HG03521 (cell line): ENCODE measurements around the gene YKT6.

Experiments used
- ATAC-seq: cut with Tn5 transposase; IDR thresholded peaks from one replicate; pipeline ENCODE4 v1.9.1; 2021; ENCODE audit warnings: mild to moderate bottlenecking, moderate library complexity; ENCODE audit not compliant: unreplicated experiment

Gene YKT6

DNA sequence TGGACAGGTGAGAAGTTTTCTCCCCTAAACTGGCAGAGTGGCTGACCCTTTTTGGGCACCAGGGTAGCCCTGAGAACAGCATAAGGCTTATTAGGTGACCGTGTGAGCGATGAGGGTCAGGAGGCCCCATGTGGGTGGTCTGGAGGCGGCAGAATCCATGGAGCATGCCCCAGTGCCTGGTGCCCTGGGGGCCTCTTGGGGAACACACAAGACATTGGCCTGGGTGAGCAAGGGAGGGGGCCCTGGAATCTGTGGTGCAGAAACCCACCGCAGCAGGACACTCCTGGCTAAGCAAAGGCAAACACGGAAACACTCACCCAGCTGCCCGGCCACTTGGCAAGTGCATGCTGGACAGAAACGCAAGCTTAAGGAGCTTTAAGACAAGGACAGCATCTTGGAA, 29.5 kb downstream of the YKT6 start:
- no peak for ATAC-seq

- ATAC-seq, result no peak
These were observed 30.3 kb downstream of the YKT6 start for GRCh38 chr7:44231088-44231487.

DNA sequence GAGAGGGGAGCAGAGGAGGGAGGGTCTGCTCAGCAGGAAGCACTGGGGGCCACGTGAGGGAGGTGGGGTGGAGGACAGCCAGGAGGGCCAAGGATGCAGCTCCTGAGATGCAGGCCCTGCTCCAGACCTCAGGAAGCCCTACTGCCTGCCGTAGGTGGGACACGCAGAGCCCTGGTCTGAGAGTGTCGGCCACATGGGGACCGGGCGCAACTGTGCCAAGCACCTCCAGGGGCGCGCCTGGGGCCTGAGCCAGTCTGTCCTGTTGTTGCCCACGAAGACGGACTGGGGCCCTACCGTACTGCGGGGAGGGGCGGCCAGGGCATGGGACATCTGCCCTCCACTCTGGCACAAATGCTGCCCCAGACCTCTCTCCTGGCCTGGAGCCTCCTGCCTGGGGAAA, 31.6 kb downstream of the YKT6 start:
- no peak for ATAC-seq

GRCh38 chr7:44232901-44233715, 32.3 kb downstream of the YKT6 start:
- no peak for ATAC-seq

GRCh38 chr7:44235066-44235465, 34.3 kb downstream of the YKT6 start:
- ATAC-seq, result no peak

DNA sequence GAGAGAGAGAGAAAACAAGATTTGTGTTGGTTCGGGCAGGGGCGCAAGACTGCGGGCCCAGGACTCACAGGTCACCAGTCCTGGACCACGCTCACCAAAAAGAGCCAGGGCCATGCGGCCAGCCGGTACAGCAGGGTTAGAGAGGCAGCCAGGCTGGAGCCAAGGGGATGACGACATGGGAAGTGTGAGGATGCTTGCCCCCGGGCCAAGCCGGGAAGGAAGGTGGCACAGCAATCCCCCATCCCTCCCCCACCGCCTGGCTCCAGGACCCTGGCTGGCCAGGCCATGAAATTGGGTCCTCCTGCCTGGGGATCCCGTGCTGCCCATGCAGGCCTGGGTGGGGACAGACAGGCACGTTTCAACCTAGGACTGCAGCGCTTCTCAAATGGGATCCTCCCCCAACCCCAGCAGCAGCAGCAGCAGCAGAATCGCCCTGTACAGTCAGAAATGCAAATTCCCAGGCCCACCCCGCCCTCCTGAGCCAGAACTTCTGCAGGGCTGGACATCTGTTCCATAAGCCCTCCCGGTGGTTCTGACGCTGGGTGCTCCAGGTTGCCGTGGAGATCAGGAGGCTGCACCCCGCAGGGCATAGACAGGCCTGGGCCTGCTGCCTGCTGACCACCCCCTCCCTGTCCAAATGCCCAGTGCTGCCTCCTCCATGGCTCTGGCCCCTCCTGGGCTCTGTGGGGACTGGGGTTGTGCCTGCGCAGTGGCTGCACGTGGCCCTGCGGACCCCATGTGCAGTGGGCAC, 35.0 kb downstream of the YKT6 start:
- no peak for ATAC-seq

DNA sequence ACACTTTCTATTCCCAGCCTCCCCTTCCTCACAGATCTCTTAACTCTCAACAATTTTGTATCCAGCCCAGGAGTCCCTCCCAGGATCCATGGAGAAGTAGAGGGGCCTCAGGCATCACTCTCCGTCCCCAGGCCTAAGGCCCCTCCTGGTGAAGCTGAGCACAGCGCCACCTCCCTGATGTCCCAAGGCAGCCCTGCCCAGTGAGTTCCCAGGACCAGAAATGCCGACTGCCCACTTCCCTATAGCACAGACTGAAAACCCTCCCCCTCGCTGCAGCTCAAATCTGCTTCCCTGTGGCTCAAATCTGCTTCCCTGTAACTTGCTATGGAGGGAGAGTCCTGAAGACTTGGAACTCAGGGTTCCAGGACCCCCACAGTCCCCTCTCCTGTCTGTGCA, 35.6 kb downstream of the YKT6 start:
- ATAC-seq, result no peak

GRCh38 chr7:44237696-44238095, 36.9 kb downstream of the YKT6 start:
- no peak for ATAC-seq

DNA sequence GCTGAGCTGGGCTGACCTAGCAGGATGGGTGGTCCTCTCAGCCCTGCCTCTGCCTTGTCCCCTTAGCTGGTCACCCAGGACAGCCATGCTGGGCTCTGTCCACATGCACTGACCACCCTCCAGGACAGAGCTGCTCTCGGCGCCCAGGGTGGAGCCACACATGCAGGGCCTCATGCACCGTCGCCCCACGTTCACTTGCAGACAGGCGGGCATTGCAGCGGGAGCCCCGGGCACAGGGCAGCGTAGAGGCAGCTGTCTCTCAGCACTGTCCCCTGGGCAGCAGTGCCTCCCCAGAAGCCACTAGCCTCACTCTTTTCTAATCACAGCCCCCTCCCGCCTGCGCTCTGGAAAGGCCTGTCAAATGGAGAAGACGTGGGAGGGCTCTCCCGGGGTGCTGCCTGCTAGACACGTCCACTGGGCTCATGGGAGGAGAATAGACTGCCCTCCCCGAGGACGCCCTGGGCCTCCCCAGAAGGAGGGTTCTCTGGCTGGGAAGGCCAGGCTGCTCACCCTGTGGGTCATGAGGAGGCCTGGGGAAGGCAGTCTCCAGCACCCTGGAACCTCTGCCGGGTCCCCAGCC, 37.4 kb downstream of the YKT6 start:
- no peak for ATAC-seq

- no peak for ATAC-seq
These were observed 38.6 kb downstream of the YKT6 start for GRCh38 chr7:44239361-44239760.

DNA sequence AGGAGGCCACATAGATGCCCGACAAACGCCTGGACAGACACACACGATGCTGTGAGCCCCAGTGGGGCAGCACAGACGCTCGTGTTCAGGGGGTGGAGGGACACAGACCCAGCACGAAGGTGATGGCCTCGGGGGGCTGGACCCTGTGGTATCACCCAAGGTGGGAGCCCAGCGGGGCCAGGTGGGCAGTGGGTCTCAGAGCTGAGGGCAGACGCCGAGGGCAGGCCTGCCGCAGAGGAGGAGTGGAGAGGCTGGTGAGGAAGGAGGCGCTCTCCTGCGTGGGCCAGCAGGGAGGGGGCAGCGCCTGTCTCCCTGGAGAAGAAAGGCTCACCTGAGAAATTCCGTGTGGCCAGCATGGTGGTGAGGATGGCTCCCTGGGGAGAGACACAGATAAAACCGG, 39.6 kb downstream of the YKT6 start:
- ATAC-seq, result no peak

DNA sequence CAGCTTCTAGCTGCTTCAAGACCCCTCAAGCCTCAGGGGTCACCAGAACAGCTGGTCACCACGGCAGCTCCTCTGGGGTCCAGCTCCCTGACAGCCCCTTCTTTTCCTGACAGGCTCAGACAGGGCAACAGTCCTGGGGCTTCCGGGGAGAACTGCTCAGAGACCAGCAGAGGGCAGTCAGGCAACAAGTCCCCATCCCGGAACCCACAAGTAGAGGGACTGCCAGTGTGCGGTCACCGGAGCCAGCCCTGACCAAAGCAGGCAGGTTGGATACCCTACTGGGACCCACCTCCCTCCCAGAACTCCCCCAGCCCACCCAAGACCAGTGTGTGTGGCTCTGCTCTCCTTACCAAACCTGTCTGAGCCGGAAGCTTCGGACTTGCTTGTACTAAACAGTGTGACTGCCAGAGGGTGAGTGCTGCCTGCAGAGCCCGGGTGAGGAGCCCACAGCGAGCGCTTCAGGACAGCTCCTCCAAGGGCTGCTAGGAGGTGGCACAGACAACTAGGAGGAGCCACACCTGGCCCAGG, 40.3 kb downstream of the YKT6 start:
- peak; percentile 68 for ATAC-seq

DNA sequence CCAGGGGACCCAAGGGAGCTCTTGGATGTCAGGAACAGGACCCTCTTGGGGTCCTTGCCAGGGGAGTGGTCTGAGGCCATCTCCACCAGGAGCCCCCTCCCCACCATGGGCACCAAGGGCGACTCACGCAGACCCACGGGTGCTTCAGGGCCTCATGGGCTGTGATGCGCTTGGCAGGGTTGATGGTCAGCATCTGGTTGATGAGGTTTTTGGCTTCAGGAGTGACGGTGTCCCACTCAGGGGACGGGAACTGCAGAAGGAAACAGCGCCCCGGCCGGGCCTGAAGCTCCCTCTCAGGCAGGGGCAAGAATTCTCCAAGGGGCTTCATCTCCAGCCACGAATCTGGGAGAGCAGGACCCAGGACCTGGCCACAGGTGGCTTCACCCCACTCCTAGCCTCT, 41.3 kb downstream of the YKT6 start:
- no peak for ATAC-seq

- ATAC-seq, result no peak
These were observed 43.5 kb downstream of the YKT6 start for GRCh38 chr7:44244282-44244681.

GRCh38 chr7:44246396-44247113, 45.8 kb downstream of the YKT6 start:
- ATAC-seq, result no peak

DNA sequence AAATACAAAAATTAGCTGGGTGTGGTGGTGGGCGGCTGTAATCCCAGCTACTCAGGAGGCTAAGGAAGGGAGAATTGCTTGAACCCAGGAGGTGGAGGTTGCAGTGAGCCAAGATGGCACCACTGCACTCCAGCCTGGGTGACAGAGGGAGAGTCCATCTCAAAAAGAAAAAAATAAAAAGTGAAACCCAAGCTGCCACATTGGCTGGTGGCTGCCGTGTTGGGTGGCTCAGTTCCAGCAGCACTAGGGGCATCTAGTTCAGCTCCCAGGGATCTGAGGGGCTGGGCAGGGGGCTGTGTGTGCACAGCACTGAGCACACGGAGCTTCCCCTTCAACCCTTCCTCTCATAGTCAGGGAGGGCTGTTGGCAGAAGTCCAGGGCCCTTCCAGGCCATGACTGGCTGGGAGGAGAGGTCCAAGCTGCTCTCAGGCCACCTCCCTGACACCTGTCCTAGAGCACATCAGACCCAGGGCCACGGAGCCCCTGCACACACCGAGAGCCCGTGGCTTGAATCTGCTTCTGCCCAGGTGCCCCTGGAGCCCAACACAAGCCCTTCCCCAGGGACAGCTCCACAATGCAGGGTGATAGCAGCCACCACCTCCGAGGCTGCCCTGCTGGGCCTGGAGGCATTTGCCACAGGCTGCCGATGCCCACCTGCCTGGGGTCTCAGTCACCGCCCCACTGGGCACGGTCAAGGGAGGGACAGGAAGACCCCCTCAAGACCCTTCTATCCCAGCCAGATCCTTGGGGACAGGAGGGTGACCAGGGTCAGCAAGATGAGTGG, 47.3 kb downstream of the YKT6 start:
- no peak for ATAC-seq

DNA sequence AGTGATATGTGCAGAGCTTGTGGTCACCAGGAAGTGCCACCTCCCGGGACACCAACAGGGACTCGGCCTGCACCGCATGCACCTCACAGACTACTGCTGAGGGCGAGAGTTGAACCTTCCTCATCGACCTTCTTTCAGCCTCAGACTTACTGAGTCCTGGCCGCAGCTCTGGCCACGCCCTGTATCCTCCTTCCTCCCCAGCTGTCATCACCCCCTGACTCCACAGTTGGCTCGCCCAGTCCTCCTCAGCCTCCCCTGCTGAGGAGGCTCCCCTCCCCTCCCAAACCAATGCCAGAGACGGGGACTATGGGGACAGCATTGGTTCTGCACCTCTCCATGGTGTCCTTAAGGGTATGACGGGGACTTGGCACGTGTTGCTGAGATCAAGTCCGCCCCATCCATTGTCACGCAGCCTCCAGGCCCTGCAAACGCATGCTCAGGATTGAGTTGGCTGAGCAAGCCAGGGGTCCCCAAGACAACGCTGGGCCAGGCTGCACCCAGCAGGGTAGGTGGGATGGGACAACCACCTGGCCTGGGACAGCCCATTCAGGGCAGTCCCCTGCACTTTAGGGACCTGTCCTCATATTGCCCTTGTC, 49.0 kb downstream of the YKT6 start:
- no peak for ATAC-seq

DNA sequence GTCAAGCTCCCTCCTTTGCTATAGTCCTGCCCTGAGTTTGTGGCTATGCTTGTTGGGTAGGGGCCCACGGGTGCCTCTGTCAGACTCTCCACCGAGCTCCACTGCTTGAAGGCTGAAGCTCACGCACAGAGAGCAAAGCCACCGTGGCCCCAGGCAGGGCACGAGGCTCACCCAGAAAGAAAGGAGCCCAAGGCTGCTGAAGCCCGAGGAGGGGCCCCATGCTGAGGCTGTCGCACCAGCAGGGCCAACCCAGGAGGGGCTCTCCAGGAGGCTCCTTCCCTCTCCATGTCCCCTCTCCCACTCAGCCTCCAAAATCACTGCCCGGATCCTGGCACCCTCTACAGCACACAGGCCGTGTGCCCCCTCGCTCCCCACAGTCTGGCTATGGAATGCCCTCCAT, 50.5 kb downstream of the YKT6 start:
- no peak for ATAC-seq

- no peak for ATAC-seq
These were observed 51.1 kb downstream of the YKT6 start for GRCh38 chr7:44251881-44252280.

GRCh38 chr7:44256459-44256858, 55.7 kb downstream of the YKT6 start:
- ATAC-seq, result no peak
